ENCODE measurements around the gene DOCK4.

The DOCK4 gene

GRCh38 chr7:111951052-111951451, 255.1 kb downstream of the DOCK4 start:
- H3K27ac ChIP-seq: no peak overlapping the region

GRCh38 chr7:111942450-111943081, 263.6 kb downstream of the DOCK4 start:
- H3K27ac ChIP-seq: no peak overlapping the region
- TF ChIP-seq CTCF (IDR thresholded peaks at IDR 0.05): no peak
- no peak for TF ChIP-seq ZFX (IDR thresholded peaks at IDR 0.05; ENCODE audit: borderline replicate concordance)

More at GRCh38 chr7:111951052-111951451, 255.1 kb downstream of the DOCK4 start:
- no peak for TF ChIP-seq ZFX (IDR thresholded peaks at IDR 0.05; ENCODE audit: borderline replicate concordance)
- no peak for TF ChIP-seq CTCF (IDR thresholded peaks at IDR 0.05)

GRCh38 chr7:111937163-111937562, 269.0 kb downstream of the DOCK4 start:
- no peak overlapping the region for H3K27ac ChIP-seq
- TF ChIP-seq CTCF (IDR thresholded peaks at IDR 0.05): no peak
- no peak for TF ChIP-seq ZFX (IDR thresholded peaks at IDR 0.05; ENCODE audit: borderline replicate concordance)

- H3K27ac ChIP-seq: no peak overlapping the region
- TF ChIP-seq ZFX (IDR thresholded peaks at IDR 0.05; ENCODE audit: borderline replicate concordance) (no peak), CTCF (IDR thresholded peaks at IDR 0.05) (no peak)
Observed at GRCh38 chr7:111933609-111934008, 272.6 kb downstream of the DOCK4 start.

- TF ChIP-seq CTCF (IDR thresholded peaks at IDR 0.05) (no peak), ZFX (IDR thresholded peaks at IDR 0.05; ENCODE audit: borderline replicate concordance) (no peak)
- H3K27ac ChIP-seq: no peak overlapping the region
Observed at GRCh38 chr7:111931958-111932357, 274.2 kb downstream of the DOCK4 start.

GRCh38 chr7:111931016-111931517, 275.1 kb downstream of the DOCK4 start:
- no peak overlapping the region for H3K27ac ChIP-seq

More at GRCh38 chr7:111931016-111931517, 275.1 kb downstream of the DOCK4 start:
- no peak for TF ChIP-seq CTCF (IDR thresholded peaks at IDR 0.05)
- no peak for TF ChIP-seq ZFX (IDR thresholded peaks at IDR 0.05; ENCODE audit: borderline replicate concordance)

Data from 22Rv1 (cell line).